Posterior cingulate gyrus (tissue), 11 donors: Measurements from ENCODE around the gene DDX42.
"Not testable (repeated sequence)": the region's sequence is repeated elsewhere in the genome, so short reads cannot be mapped to it uniquely, and the experiment has no call there.

Source experiments
- DNase-seq, 10 donors: peaks; one replicate each; pipeline versions ENCODE4 v3.0.0 to v3.0.0-alpha.2; 2020 to 2021; ENCODE audit warnings: mixed read lengths in 3 of 10
- intact Hi-C: fragments of 100-400 bp; cut with DNase I; formaldehyde crosslinking; loops from one replicate; pipeline ENCODE4 v1.15.1; 2023

Gene DDX42

GRCh38 chr17:63855185-63855584, 81.2 kb downstream of the DDX42 start:
- no peak for DNase-seq

GRCh38 chr17:63856425-63856824, 82.5 kb downstream of the DDX42 start:
- intact Hi-C loops = not testable (repeated sequence)
- DNase-seq = peak in 2 of 10 donors; percentile 52 to 57

More at GRCh38 chr17:63855185-63855584, 81.2 kb downstream of the DDX42 start:
- intact Hi-C loops = no loop called here

DNA sequence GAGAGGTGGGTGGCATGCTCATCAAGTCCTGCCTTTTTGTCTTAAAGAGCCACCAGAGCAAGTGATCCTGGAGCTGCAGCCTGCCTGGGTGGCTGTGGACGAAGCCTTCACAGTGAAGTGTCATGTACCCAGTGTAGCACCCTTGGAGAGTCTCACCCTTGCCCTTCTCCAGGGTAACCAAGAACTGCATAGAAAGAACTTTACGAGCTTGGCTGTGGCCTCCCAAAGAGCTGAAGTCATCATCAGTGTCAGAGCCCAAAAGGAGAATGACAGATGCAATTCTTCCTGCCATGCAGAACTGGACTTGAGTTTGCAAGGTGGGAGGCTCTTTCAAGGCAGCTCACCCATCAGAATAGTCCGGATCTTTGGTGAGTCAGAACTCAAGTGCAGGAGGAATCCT, 85.3 kb downstream of the DDX42 start:
- DNase-seq = peak in 1 of 10 donors; percentile 27
- intact Hi-C loops = no loop called here

GRCh38 chr17:63866625-63867024, 92.7 kb downstream of the DDX42 start:
- intact Hi-C loops = not testable (repeated sequence)
- DNase-seq = peak in 1 of 10 donors; percentile 63
